A172 (cell line): ENCODE data around the gene AP5Z1. TPM values are rescaled to one million over a fixed set of nuclear protein-coding genes. Genes with fewer than 3 reads are reported as not detected.

Experiments used
- DNase-seq: peaks from one replicate; pipeline ENCODE4 v3.0.0-alpha.2; 2015; ENCODE audit warnings: low spot score
- total RNA-seq: library from RNA; depleted of rRNA; stranded (reverse); fragments of >200 nt; shearing (Covaris generic); gene quantifications from 2 replicates; pipeline ENCODE4 v1.2.3, GENCODE V29; 2014

AP5Z1 gene
- total RNA-seq, 1 experiment from 2014 or later = 38.4 TPM

DNA sequence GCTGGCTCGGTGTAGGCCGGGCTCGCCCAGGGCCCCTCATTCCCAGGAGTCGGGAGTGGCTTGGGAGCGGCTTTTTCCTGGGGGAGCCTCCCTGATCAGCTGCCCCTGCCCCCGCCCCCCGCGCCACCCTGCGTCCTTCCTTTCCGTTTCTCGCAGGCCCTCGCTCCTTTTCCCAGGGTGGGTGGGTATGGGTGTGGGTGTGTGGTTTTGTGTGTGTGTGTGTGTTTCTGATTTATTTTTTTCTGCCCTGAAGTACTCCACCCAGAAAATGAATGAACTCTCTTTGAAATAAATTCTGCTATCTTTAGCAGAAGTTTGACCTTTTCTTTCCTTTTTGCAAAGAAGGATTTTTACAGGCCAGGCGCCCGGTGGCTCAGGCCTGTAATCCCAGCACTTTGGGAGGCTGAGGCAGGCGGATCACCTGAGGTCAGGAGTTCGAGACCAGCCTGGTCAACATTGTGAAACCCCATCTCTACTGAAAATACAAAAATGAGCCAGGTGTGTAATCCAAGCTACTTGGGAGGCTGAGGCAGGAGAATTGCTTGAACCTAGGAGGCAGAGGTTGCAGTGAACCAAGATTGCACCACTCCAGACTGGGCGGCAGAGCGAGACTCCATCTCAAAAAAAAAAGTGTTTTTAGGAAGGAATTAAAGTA, 30.0 kb upstream of the AP5Z1 start:
- DNase-seq = no peak

DNA sequence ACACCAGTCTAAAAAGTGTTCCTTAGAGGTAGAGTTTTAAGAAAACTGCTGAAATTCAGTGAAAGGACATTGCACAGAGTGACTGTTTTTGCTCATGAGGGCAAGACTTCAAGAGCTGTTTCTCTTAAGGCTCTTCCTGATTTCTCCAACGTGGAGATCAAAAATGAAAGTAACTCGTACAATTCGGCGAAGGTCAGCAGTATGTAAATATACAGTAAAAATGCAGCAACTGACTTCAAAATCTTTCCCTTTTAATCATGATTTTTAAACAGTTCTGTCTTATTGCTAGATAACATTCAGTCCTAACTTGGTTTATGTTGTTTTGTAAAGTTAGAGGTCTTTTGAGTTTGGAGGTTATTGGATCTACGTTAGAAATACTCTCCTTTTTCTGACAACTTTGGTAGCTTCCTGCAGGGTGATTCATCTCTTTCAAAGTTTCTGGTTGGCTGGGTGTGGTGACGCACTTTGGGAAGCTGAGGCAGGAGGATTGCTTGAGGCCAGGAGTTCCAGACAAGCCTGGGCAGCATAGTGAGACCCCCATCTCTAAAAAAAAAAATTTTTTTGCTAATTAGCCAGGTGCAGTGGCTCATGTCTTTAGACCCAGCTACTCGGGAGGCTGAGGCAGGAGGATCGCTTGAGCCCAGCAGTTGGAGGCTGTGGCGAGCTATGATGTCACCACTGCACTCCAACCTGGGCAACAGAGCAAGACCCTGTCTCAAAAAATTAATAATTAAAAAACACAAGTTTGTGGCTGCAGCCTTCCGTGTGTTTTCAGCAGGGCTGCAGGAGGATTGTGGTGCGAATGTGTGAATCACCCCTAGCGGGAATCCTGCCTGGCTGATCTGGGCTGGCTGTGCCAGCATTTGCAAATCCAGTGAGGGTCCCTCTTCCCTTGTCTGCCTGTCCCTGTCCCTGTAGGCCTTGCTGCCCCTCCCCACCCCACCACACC, 29.2 kb upstream of the AP5Z1 start:
- peak; percentile 77 for DNase-seq

DNA sequence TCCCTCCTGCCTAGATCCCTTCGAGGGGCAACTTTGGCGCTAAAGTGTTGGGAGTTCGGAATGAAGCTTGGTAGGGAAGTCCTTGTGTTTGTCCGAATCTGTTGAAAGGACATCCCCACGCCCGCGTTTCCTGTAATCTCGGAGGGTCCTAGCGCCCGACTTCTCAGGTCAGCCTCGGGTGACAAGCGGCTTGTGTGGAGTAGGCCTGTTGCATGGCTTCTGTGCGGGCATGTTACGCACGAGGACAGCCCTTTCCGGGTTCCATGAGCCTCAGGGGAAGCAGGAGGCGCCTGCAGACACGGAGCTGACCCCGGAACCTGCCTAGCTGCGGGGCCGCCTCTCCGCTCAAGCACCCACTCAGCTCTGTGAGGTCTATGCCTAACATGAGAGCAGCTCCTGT, 28.4 kb upstream of the AP5Z1 start:
- DNase-seq = no peak

DNA sequence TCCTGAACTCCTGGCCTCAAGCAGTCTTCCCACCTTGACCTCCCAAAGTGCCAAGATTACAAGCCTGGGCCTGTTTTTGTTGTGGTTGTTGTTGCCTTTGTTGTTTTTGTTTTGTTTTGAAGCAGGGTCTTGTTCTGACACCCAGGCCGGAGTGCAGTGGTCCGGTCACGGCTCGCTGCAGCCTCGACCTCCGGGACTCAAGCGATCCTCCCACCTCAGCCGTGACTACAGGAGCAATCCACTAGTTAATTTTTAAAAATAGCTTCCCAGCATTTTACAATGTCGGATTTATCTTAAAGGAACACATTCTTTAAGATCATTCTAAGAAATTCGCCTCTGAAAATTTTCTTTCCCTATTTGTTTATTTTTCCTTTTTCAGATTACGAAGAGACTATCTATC, 27.7 kb upstream of the AP5Z1 start:
- DNase-seq = no peak

DNA sequence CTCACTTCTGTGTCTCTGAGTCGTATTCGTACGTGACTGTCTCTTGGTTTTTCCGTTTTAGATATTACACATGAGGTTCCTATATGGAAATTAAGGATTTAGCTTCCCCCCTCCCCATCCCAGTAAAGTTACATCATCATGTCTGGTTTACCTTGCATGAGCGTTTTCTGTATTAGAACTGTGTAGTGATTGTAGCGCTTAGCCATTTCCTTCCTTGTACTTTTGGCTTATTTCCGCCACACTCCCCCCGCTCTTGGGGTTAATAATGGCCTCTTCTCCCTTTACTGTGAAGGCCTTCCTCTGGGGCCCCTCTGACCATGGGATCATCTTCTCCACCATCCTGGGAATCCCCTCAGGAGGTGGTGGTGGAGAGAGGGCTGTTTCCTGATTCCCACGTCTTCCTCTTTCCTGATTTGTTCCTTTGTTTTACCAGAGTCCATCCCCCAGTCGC, 27.2 kb upstream of the AP5Z1 start:
- no peak for DNase-seq

DNA sequence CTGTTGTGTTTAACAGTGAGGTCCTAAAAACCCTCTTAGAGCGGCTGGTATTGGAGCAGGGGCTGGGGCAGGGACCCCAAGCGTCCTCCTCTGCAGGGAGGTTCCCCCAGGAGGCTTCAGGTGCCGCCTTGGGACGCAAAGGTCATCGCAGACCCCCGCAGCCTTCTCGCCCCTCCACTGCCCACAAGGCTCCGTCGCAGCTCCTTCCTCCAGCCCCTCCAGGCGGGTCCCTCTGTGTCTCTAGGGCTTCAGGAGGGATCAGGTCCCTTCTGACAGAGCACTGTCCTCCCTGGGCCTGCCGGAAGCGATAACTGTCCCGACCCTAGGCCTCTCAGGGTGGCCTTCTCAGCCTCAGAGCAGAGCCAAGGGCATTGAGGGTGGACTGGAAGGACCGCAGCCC, 26.1 kb upstream of the AP5Z1 start:
- DNase-seq = no peak

DNA sequence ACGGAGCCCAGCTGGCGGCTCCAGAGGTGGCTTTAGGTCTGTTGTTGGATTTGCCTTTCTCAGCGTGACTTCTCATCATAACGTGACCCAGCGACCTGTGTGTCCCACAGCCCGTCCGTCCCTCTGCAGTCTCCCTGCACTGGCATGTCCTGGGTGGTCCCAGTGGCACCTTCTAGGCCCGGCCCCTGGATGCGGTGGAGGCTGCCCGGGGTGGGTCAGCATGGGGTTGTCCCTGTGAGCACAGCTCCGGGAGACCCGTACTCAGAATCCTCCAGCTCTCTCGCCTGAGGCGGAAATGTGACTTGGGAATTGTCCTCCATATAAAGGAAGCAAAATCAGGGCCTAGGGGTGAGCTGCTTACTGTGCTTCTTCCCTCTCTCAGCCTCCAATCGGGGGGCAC, 25.6 kb upstream of the AP5Z1 start:
- DNase-seq = no peak

DNA sequence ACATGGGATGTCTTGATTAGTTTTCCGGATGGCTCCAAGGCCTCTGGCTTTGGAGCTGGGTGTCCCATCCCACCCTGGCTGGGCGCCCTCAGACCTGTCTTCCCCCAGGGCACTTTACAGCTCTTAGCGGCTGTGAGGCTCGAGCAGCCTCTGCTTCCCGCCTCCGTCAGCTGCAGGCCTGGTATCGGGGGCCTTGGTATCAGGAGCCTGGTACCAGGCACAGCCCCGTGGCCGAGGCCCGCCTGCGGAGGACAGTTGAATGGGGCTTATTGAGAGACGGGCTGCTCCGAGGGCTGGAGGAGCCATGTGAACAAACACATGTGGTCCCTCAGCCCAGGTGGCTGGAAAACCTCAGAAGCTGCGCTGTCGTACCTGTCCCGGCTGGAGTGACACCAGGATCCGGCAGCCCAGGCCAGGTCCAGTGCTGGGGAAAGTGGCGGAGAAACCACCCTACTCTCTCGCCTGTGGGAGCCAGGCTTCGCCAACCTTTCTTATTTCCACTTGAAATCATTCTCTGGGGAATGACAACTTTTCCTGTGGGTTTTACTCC, 23.9 kb upstream of the AP5Z1 start:
- DNase-seq = no peak

DNA sequence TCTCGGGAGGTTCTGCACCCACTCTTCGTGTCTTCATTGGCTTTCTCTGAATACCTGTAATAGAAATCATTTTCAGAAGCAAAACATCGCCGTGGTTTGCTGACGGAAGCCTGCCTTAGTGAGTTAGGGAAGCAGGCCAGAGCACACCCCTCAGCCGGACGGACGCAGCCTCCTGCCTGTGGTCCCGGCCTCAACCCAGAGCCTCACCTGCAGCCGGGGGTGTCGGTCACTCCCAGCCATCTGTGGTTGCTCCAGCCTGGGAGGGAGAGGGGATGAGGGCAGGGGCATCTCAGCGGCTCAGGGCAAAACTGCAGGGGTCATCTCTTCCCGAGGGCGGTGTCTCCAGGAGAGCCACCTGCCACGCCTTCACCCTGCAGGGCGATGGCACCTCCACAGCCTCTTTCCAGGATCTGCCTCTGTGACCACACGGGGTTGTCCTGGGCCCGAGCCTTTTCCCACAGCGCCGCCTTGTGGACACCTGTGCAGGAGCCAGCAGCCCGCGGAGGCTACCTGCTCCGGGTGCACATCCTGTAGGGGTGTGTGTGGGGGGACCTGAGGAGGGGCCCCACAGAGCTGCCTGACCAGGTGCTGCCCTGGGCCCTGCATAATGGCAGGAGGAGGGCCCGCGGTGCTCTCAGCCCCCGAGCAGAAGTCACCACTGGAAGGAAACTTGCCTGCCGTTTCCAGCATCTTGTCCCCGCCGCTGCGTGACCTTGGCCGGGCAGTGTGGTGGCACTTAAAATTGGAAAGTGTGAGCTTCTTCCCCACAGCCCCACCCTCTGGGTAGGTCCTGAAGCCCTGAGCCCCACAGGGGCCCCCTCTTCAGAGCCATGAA, 21.6 kb upstream of the AP5Z1 start:
- DNase-seq = peak; percentile 46

DNA sequence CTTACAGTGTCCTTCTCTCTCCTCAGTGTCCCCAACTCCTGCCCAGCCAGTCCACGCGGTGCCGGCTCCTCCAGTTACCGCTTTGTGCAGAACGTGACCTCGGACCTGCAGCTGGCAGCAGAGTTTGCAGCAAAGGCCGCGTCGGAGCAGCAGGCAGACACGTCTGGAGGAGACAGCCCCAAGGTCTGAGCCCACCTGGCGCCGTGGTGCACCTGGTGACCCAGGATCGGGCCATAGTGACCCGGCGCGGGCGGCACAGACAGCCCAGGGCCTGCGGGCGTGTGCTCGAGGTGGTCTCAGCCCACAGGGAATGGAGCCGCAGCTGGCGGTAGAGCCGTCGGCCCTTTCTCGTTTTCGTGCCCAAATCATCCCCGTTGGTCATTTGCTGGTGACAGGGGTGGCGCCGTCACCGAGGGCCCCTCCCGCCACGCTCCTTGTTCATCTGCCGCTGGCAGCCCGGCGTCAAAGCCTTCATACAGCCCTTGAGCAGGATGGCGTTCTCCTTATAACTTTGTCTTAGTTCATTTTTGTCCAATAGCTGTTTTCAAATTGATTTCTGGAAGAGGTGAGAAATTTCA, 20.9 kb upstream of the AP5Z1 start:
- DNase-seq = no peak

DNA sequence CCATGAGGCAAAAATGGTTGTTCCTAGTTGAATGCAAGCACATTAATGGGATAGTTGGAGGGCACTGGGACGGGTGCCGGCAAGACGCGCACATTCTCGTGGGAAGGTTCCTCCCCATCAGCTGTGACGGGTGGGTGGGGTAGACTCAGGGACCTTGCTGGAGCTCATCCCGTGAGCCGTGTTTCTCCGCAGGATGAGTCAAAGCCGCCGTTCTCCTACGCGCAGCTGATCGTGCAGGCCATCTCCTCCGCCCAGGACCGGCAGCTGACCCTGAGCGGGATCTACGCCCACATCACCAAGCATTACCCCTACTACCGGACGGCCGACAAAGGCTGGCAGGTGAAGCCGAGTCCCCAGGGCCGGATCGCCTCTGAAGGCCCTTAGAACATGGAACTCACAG, 20.4 kb upstream of the AP5Z1 start:
- DNase-seq = no peak

DNA sequence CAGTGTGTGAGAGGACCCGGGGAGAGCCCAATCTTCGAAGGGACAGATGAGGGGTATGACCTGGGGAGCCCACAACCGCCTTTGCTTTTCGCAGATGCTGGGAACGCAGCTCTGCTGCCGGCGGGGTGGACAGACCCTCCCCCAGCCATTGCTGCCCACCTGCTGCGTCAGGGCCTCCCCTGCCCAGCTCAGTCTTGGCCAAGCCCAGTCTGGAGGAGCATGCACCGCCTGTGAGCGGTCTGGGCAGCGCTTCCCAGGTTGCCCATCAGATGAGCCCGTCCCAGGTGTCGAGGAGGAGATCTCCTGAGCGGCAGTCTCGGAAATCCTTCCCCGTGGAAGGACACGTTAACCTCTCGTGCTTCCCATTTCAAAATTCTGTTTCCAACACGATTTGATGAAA, 17.3 kb upstream of the AP5Z1 start:
- DNase-seq = no peak

DNA sequence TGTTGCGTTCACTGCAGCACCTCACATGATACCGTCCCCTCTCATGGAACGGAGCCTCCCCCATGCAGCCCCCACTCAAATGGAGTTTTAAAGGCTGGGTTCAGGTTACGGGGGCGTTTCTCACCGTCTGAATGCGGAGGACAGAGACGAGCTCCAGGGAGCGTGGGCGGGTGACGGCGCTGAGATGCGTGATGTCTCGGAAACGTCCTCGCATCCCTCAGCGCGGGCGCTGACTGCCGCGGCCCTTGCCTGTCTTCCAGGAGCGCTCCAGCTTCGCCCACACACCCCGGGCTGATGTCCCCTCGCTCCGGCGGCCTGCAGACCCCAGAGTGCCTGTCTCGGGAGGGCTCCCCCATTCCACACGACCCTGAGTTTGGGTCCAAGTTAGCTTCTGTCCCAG, 16.6 kb upstream of the AP5Z1 start:
- no peak for DNase-seq

DNA sequence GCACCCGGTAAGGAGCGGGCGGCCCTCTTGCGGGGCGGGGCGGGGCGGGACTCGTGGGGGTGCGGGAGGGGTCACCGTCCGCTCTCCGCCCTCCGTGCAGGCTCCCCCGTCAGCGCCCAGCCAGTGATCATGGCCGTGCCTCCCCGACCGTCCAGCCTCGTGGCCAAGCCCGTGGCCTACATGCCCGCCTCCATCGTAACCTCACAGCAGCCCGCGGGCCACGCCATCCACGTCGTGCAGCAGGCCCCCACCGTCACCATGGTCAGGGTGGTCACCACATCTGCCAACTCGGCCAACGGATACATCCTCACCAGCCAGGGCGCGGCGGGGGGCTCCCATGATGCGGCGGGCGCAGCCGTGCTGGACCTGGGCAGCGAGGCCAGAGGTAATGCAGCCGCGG, 16.2 kb upstream of the AP5Z1 start:
- DNase-seq = no peak

DNA sequence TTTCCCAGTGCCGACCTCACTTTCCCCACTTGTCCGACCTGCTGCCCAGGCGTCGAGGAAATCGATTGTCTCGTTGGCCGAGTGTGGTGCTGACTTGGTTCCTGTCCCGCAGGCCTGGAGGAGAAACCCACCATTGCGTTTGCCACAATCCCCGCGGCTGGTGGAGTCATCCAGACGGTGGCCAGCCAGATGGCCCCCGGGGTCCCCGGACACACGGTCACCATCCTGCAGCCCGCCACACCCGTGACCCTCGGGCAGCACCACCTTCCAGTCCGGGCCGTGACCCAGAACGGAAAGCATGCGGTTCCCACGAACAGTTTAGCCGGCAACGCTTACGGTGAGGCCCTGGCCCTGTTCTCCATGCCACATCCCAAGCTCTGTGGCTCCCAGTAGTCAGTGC, 14.5 kb upstream of the AP5Z1 start:
- no peak for DNase-seq

DNA sequence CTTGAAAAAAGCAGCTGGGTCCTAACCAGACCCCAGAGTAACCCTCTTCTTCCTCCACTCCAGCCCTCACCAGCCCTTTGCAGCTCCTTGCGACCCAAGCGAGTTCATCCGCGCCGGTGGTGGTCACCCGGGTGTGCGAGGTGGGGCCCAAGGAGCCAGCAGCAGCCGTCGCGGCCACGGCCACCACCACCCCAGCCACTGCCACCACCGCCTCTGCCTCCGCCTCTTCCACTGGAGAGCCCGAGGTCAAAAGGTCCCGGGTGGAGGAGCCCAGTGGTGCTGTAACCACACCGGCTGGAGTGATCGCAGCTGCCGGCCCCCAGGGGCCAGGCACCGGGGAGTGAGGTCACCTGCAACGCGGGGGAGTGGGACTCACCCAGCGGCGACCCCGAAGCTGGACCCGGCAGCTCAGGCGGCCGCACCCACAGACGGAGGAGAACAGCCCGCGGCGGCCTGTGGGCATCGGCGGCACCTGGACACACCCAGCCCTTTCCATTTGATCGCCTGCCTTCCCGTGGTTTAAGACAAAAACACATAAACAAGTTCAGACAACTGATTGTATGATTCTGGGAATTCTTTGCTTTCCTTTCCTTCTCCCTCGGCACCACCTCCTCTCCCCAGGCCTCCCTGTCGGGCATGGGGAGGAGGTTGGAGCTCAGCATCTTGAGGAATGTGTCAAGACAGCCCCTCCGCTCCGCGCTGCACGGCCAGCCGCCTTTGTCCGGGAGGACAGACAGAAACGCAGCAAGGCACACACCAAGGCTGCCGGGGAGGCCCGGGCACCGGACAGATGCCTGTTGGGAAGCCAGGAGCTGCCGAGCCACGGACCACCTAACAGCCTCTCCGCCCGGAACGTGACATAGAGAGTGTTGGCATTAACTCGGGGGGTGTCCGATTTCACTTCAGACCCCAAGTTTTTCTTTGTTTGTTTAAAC, 13.0 kb upstream of the AP5Z1 start:
- no peak for DNase-seq

DNA sequence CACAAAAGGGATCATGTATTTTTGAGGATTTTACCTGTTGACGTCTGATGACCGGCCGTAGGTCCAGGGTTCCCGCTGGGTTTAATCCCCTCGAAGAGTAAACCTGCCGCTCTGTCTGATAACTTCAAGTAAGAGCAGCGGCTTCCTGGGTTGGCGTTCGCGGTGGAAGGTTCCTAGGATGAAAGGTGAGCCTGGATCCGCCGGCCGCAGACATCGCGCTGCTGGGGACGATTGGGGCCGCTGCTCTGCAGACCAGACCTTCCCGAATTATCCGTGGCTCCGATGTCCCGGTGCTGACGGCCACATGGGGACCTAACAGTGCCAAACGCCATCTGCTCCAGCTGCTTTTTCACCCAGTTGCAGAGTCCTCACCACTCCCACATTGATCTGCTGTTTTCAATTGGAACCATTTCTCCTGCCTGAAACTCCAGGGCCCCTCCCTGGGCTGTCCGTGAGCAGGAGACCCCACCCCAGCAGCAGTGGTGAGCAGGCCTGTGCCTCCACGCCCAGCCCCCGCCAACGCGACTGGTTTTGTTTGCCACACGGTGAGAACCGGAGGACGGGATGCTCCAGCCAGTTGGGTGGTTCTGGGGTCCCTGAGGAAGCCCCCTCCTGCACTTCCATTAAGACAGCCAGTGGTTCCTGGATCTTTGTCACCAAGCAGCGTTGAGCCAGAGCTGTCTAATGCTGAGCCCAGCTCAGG, 12.2 kb upstream of the AP5Z1 start:
- DNase-seq = no peak

DNA sequence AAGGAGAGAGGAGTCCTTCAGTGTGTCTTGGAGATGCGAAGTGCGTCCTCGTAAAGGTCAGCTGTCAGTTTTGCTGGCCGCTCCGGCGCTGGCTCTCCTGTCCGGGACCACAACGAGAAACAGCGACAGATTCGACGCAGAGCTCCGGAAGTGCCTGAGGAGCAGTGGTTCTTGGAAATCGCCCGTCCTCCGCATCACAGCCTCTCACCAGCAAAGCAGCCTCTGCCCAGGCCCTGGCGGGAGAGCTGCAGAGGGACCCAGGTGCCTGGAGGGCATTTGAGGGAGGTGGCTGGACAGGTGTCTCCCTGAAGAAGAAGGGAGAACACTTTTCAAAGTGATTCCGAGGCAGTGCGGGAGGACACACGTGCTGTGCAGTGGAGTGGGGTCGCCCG, 11.6 kb upstream of the AP5Z1 start:
- no peak for DNase-seq

DNA sequence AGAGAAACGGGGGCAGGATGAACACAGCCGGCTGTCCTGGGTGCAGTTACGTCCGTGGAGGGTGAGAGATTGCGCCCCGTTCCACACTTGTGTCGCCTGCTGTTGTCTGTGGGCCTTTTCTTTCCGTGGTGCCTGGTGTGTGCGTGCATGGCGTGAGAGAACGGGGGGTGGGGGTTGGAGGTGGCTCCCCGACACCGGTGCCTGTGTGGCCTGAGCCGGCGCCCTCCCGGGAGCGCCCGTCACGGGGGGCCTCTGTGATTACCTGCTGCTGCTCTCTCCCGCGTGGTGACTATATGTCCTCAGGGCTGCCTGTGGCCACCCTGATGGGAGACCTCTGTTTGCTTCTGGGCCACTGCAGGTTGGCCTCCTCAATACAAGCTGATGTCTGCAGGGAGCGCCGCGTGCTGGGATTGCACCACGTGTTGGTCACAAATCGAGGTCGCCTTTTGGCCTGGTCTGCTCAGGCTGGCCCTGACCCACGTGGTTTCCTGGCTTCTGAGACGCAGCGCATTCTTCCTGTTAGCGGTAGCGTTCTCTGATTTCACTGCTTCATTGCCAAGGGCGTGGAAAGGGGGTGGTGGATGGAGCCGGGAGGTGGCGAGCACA, 10.9 kb upstream of the AP5Z1 start:
- DNase-seq = no peak
